ENCODE data around the gene AAMDC.
"Not testable (repeated sequence)": the region's sequence is repeated elsewhere in the genome, so short reads cannot be mapped to it uniquely, and the experiment has no call there.

AAMDC gene

DNA sequence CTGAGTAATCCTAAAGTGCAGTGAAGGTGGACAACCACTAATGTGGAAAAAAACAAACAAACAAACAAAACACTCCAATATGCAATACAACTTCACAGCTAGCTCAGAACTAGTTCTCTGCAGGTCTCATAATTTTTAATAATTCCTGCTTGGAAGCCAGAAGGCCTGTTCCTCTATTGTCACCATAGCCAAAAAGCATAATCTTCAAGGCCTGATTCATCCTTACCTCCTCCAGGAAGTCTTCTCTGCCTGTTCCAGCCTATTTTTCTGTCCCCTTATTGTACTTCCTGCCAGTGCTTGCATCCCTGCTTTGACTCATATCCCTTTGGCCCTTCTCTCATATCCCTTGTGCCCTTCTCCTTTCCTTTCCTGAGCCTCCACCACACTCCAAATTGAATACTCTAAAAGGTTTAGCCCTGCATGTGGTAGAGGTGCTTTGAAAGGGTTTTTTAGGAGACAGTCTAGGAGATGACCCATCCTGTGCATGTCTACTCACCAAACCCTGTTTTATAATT is 69.2 kb downstream of the AAMDC start:
- DNase-seq = not testable (repeated sequence)

GRCh38 chr11:77890619-77891056 is 69.7 kb downstream of the AAMDC start:
- DNase-seq = peak; percentile 49

- not testable (repeated sequence) for DNase-seq
Observed at GRCh38 chr11:77891256-77891655, 70.3 kb downstream of the AAMDC start.

GRCh38 chr11:77891703-77892102 is 70.8 kb downstream of the AAMDC start:
- DNase-seq = not testable (repeated sequence)

GRCh38 chr11:77894949-77895348 is 74.0 kb downstream of the AAMDC start:
- DNase-seq = not testable (repeated sequence)

GRCh38 chr11:77908835-77909234 is 87.9 kb downstream of the AAMDC start:
- DNase-seq = no peak

GRCh38 chr11:77909277-77909676 is 88.3 kb downstream of the AAMDC start:
- no peak for DNase-seq

DNA sequence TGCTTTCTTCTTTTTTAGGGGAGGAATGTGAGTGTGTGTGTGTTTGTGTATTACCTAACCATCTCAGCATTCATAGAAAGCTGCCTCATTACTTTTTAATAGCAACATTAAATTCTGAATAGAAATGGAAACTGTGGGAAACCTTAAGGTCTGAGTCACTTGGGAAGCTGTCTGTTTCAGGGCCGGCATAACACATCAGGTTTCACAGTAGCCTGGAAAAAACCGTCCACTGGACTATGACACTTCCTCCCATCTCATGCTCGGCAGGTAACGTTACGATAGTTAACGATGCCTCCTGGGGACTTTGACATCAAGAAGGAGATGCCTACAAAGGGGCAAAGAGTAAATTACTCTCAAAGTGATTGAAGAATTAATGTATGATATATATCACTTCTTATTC is 89.9 kb downstream of the AAMDC start:
- not testable (repeated sequence) for DNase-seq

DNA sequence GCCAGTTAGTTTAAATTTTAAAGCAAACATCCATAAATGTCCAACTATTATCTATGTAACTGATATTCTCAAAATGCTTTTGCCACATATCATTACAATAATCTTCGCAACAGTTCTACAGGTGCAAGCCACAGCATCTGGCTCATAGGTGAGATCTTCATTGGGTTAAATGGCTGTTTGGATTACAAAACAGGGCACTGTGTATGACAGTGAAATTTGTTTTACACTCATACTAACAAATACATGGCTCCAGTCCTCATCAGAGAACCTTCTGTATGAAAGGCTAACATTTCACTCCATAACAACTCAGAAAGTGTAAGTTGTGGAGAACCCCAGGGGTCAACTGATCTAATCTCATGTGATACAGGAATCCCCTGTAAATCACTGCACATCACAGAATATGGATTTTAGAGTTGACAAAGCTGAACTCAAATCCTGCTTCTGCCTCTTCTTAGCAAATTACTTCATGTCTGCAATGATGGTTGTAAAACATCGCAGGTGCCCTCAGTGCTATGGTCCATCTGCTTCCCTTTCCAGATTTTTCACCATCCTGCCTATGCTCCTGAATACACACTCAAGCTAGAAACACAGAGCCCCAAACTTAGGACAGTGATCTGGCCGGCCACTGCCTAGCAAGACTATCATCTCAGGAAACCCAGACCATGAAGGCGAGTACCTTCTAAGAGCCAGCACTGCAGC is 92.8 kb downstream of the AAMDC start:
- not testable (repeated sequence) for DNase-seq

- DNase-seq = peak; percentile 40
Observed at GRCh38 chr11:77914307-77914791, 93.4 kb downstream of the AAMDC start.

- not testable (repeated sequence) for DNase-seq
Observed at GRCh38 chr11:77917713-77918112, 96.8 kb downstream of the AAMDC start.

All from NCI-H446 treated with DMSO at 0.1 percent for 48 hours (cell line).